CD4-positive, alpha-beta T cell treated with Interleukin-12 subunit alpha and Interleukin-12 subunit beta, for 1 hour (primary cell): ENCODE data around the gene TMEM119.
"Not testable (repeated sequence)": the region's sequence is repeated elsewhere in the genome, so short reads cannot be mapped to it uniquely, and the experiment has no call there.

ENCODE experiments used
- DNase-seq: peaks from one replicate; pipeline ENCODE4 v3.0.0-alpha.2; 2020

Gene TMEM119

GRCh38 chr12:108633534-108634248, 35.8 kb upstream of the TMEM119 start, which contains the start of gene SELPLG:
TSS of gene SELPLG (minus strand) at chr12:108633894. CDS start at chr12:108624307, 9,587 bp downstream.
- peak; percentile 92 for DNase-seq

GRCh38 chr12:108633081-108633533, 35.2 kb upstream of the TMEM119 start:
- no peak for DNase-seq

- not testable (repeated sequence) for DNase-seq
Measured at GRCh38 chr12:108631261-108631660, 33.4 kb upstream of the TMEM119 start.

- DNase-seq: peak; percentile 45
Measured at GRCh38 chr12:108630481-108631207, 32.8 kb upstream of the TMEM119 start.

- peak; percentile 79 for DNase-seq
Measured at GRCh38 chr12:108629824-108630476, 32.1 kb upstream of the TMEM119 start.

GRCh38 chr12:108629151-108629550, 31.3 kb upstream of the TMEM119 start:
- DNase-seq: no peak

- no peak for DNase-seq
Measured at GRCh38 chr12:108627134-108627920, 29.4 kb upstream of the TMEM119 start.

- no peak for DNase-seq
Measured at GRCh38 chr12:108625228-108625627, 27.3 kb upstream of the TMEM119 start.

- no peak for DNase-seq
Measured at GRCh38 chr12:108623577-108623976, 25.7 kb upstream of the TMEM119 start.

GRCh38 chr12:108622921-108623514, 25.1 kb upstream of the TMEM119 start:
- DNase-seq: no peak

GRCh38 chr12:108622421-108622820, 24.5 kb upstream of the TMEM119 start:
- DNase-seq: peak; percentile 57

- no peak for DNase-seq
Measured at GRCh38 chr12:108621161-108621560, 23.3 kb upstream of the TMEM119 start.

- no peak for DNase-seq
Measured at GRCh38 chr12:108620236-108620879, 22.5 kb upstream of the TMEM119 start.

GRCh38 chr12:108619369-108620160, 21.7 kb upstream of the TMEM119 start:
- DNase-seq: no peak

- not testable (repeated sequence) for DNase-seq
Measured at GRCh38 chr12:108618953-108619274, 21.0 kb upstream of the TMEM119 start.

- peak; percentile 78 for DNase-seq
Measured at GRCh38 chr12:108618079-108618952, 20.4 kb upstream of the TMEM119 start.

GRCh38 chr12:108616941-108617858, 19.3 kb upstream of the TMEM119 start:
- DNase-seq: peak; percentile 83

GRCh38 chr12:108616359-108616758, 18.5 kb upstream of the TMEM119 start:
- DNase-seq: no peak

- no peak for DNase-seq
Measured at GRCh38 chr12:108615918-108616317, 18.0 kb upstream of the TMEM119 start.
